ENCODE results near the gene IKZF4.
"Not testable (repeated sequence)": the region's sequence is repeated elsewhere in the genome, so short reads cannot be mapped to it uniquely, and the experiment has no call there.

IKZF4 gene

DNA sequence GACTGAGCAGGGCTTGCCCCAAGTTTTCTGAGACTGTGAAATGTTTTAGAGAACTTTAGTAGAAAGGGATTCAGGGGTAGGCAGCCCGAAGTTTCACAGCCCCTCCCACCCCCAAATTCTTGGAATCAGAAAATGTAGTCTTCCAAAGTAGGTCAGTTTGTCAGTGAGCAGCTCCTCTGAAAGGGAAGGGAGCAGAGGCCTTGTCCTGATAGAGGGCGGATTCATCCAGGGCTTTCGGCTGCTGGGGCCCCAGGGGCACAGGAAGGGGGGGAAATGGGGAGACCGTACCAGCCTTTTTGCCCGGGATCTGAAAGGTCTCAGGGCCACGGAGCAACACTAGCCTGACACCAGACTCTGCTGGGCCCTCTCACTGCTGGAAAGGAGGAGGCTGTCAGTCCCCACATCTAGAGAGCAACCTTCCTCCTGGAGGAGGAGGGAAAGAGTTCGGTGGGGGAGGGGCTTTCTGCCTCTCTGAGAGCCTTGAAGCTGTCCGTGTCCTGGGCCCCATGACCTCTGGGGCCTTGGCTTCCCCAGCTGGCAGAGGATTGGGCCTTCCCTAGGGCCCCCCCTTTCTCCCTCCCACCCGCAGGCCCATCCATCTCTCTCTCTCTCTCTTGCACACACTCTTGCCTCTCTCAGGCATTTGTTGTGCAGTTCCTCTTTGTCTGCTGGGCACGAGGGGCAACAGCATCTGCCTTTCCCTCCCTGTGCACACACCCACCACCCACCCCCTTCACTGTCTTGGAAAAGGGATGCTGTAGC is at the start of gene IKZF4:
Gene IKZF4, plus strand, starts transcription at position 621 of the 762 bp plus-strand sequence. CDS start 451 bp downstream, outside the sequence.
- no peak for FAIRE-seq

DNA sequence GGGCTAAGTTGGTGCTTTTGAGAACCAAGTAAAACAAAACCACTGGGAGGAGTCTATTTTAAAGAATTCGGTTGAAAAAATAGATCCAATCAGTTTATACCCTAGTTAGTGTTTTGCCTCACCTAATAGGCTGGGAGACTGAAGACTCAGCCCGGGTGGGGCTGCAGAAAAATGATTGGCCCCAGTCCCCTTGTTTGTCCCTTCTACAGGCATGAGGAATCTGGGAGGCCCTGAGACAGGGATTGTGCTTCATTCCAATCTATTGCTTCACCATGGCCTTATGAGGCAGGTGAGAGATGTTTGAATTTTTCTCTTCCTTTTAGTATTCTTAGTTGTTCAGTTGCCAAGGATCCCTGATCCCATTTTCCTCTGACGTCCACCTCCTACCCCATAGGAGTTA is 48.8 kb upstream of the IKZF4 start:
- DNase-seq (ENCODE audit: low spot score) (no peak), FAIRE-seq (no peak)

More for the DNA sequence above, at the start of gene IKZF4:
- no peak for DNase-seq (ENCODE audit: low spot score)

DNA sequence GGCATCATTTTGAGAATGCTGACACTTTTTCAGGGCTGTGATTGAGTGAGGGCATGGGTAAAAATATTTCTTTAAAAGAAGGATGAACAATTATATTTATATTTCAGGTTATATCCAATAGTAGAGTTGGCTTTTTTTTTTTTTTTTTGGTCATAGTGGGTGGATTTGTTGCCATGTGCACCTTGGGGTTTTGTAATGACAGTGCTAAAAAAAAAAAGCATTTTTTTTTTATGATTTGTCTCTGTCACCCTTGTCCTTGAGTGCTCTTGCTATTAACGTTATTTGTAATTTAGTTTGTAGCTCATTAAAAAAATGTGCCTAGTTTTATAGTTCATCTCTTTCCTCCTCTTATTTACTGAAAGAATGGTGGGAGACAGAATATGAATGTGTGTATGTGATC is 48.4 kb upstream of the IKZF4 start:
- FAIRE-seq = no peak
- DNase-seq (ENCODE audit: low spot score) = no peak

DNA sequence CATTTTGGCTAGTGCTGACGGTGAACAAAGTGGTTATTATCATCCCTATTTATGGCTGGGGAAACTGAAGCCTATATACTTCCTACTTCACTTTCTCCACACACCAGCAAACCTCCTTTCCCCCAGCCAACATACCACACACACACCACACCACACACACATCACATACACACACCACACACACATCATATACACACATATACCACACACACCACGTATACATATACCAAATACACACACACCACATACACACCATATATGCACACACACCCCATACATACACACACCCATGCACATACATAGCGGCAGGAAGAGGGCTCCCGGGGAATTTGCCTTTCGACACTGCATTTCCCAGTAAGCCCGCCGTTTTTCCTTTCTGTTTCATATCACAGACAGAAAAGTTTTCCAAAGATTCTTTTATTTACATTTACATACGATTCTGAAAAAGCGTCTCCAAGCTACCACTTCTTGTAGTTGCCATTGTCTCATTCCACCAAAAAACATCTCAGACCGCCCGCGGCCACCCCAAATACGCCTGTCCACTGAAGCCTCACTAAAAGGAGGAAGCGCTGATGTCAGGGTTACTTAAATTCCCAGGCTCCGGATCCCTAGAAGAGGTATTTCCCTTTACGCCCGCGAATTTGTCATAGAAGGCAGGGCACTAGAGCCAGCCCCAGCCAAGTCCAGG is 47.8 kb upstream of the IKZF4 start:
- FAIRE-seq (peak; percentile 84), DNase-seq (ENCODE audit: low spot score) (no peak)

DNA sequence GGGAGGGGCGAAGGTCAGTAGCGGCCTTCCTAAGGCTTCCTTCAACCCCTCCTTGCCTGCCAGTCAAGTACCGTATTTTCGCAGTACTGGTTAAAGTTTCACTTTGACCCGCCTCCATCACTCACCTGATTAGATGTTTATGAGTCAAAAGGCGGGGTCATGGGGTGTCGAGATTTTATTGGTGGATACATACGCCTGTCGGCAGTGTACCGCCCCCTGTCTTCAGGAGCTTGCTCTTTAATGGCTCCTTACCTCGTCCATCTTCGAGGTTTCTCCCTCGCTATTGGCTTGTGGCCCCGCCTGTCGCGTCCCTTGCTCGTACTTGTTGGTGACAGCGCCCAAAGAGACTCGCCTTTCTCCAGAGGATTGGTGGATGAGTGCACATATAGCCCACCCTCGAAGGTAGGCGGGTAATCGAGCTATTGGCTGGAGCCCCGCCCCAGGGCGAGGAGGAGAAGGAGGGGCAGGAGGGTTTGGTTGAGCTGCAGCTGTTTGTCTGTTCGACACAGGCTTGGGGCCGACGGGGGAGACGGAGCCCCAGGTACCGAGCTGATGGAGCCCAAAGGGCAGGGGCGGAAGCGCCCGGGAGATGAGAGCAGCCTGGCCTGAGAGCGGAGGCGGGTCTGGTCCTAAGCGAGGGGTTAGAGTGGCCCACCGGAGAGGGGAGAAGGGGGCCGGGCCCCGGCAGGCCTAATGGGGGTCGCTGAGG is 47.1 kb upstream of the IKZF4 start, which contains the start of gene RAB5B:
Gene RAB5B, plus strand, starts transcription at position 480 of the 709 bp plus-strand sequence. CDS start 12,883 bp downstream, outside the sequence.
- peak; percentile 96 for DNase-seq (ENCODE audit: low spot score)

DNA sequence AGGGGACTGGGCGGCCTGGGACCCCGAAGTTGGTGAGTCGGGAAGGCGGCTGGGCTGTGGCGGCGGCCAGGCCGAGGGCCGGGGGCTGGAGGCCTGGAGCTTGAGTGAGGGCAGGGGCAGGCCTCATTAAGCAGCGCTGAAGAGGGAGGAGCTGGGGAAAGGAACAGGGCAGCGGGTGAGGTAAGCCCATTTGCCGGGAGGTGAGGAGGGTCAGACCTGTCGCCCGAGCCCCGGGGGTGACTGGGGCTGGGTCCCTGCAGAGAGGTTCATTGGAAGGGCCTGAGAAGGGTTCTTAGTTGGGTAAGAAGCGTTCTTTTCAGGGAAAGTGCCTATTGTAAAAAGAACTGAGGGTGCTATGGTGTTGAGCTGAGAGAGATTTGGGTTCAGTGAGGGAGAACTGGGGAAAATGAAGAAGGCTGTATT is 46.5 kb upstream of the IKZF4 start:
- no peak for FAIRE-seq
- peak; percentile 46 for DNase-seq (ENCODE audit: low spot score)

More for the DNA sequence above, 47.1 kb upstream of the IKZF4 start, which contains the start of gene RAB5B:
- FAIRE-seq = peak; percentile 91

DNA sequence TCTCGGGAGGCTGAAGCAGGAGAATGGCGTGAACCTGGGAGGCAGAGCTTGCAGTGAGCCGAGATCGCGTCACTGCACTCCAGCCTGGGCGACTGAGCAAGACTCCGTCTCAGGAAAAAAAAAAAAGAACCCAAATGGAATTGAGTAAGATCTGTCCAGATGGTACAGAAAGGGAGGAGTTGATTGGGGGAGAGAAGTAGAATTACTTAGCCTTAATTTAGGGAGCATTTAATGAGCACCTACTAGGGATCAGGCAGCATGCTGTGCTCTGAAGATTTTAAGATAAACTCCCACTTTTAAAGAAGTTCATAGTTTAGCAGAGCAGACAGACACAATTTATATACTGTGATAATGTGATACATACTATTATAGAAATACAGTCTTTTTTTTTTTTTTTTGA is 42.5 kb upstream of the IKZF4 start:
- FAIRE-seq (no peak), DNase-seq (ENCODE audit: low spot score) (no peak)

DNA sequence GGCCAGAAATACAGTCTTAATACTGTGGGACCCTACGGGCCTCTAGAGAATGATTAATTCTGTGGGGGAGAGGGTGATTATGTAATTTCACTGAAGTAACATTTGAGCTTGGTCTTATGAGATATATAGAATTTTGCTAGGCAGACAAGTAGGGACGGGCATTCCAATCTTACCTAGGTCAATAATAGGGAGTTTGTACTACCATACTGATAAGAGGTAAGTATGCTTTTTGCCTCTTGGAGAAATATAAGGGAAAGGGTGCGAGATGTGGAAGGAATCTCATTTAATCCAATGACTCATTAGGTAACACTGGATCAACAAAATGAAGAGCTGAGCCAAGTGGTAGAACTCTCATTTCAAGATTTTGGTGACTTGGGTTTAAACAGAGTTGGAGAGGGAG is 41.8 kb upstream of the IKZF4 start:
- FAIRE-seq (no peak), DNase-seq (ENCODE audit: low spot score) (no peak)

DNA sequence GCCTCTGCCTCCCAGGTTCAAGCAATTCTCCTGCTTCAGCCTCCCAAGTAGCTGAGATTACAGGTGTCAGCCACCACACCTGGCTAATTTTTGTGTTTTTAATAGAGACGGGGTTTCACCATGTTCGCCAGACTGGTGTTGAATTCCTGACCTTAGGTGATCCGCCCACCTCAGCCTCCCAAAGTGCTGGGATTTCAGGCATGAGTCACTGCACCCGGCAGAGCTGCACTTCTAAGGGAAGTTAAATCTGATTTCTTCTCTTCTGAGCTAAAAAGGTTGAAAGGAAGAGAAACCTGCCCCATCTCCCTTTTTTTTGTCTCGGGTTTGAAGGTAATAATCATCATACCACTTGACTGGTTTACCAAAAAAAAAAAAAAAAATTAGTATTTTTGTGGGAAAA is 39.0 kb upstream of the IKZF4 start:
- not testable (repeated sequence) for DNase-seq (ENCODE audit: low spot score); FAIRE-seq

DNA sequence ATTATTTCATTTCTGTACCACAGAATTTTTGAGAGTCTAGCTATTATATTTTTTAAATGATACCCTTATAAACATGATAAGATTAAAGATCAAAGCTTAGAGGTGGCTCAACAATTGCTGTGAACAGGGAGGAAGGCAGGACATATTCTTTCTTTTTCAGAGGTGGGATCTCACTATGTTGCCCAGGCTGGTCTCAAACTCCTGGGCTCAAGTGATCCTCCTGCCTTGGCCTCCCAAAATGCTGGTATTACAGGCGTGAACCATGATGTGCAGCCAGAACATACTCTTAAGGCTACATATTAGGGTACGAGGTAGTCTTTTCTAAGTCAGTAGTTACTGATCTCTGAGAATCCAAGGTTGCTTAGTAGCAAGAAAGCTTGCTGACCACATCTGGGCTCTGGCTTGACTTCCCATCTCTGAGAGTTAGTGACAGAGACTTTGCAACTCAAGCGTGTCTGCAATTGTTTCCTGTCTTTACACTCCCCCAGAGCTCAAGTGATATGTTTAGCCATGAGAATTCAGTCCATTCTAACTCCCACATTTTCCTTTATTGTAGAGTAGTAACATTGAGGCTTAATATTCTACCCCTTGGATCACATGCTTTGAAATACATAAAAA is 38.4 kb upstream of the IKZF4 start:
- DNase-seq (ENCODE audit: low spot score) = no peak
- FAIRE-seq = no peak

DNA sequence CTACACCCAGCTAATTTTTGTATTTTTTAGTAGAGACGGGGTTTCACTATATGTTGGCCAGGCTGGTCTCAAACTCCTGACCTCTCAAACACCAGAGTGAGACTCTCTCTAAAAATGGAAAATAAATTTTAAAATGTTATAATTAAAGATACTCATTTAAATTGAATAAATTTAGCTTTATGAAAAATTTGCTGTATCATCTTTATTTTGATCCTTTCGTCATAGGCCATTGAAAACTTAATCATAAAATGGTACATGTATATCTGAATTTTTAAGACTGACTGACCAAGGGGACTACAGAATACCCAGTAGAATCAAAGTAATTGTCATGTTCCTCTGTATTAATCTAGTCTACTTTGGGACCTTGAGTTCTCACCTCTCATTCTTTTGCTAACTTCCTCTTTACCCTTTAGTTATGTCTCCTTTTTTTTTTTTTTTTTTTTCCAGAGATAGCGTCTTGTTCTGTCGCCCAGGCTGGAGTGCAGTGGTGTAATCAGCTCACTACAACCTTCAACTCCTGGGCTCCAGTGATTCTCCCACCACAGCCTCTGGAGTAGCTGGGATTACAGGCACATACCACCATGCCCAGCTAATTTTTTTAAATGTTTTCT is 37.5 kb upstream of the IKZF4 start:
- DNase-seq (ENCODE audit: low spot score) = no peak
- FAIRE-seq = no peak

DNA sequence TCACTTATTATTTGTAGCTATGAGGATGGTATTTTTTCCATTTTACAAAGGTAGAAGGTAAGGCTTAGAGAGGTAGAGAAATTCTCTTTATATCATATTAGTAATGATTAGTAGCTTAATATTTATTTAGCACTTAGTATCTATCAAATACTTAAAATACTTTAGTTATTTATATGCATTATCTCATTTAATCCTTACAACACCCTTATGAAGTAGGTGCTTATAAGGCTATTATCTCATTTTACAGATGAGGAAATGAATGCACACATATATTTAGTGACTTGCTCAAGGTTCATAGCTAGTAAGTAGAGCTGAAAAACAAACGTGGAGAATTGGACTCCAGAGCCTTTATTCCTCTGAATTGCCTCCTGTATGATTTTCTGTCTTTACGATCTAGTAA is 36.0 kb upstream of the IKZF4 start:
- FAIRE-seq (no peak), DNase-seq (ENCODE audit: low spot score) (no peak)

DNA sequence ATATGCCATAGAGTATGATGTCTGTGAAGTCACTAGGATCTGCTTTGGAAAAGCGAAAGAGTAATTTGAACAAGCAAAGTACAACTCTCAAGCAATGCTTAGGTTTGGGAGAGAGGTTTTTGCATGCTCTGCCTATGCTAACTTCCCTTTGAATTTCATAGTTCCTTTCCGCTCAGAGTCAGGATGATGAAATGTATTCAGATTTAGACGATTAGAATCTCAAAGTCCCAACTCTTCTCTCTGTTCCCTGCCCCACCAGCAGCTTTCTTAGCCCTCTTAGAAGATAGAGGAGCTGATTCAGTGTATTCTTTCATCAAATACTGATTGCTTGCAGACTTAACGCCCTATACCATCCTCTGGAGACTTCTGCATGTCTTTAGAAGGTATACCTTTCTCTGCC is 35.5 kb upstream of the IKZF4 start:
- FAIRE-seq (no peak), DNase-seq (ENCODE audit: low spot score) (no peak)

DNA sequence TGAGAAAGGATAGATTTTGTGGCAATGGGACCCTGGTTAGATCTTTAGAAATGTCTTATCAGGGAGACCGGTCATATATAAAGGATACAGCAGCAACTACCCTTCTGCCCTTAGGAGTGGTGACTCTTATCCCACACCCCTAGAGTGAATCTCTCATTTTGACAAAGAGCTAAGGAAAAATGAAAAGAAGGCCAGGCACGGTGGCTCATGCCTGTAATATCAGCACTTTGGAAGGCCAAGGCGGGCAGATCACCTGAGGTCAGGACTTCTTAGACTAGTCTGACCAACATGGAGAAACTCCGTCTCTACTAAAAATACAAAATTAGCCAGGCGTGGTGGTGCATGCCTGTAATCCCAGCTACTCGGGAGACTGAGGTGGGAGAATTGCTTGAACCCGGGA is 34.9 kb upstream of the IKZF4 start:
- DNase-seq (ENCODE audit: low spot score); FAIRE-seq: not testable (repeated sequence)

DNA sequence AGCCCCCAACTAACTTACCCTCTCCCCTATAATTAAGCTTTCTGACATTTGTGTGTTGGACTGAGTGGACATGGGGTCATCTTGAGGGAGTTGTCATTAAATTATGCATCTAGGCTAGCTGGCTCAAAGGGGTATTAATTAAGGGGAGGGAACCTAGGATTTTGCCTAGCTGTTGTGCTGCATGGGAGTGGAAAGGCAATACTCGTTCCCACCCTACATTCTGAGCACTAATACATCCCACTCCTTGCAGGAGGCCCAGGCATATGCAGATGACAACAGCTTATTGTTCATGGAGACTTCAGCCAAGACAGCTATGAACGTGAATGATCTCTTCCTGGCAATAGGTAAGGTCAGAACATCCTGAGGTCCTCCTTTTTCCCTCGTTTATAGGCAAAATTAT is 29.7 kb upstream of the IKZF4 start:
- no peak for FAIRE-seq
- no peak for DNase-seq (ENCODE audit: low spot score)

DNA sequence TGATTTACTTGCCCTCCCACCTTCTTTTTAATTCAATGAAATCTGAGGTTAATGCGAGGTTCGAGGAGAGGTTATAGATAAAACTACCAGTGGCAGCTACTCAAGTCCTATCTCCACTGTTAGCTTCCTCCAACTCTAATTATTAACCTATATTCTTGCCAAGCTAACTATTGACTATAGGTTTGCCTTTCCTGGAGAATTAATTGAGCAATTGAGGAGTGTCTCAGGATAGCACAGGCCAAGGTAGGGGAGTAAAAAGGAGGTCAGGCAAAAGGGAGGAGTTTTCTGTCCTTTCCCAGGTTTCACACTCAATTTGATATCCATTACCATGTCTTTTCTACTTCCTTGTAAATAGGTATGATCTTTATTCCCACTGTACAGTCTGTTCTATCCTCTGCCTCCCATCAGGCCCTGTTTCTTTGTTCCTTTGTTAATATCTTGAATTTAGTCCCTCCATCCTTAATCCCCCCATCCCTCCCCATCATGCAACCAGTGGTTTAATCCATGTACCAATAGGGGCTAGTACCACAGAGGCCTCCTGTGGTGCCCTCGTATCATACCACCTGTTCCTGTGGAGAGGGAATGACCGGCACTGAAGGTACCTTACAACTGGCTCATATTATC is 27.5 kb upstream of the IKZF4 start:
- no peak for FAIRE-seq
- no peak for DNase-seq (ENCODE audit: low spot score)

DNA sequence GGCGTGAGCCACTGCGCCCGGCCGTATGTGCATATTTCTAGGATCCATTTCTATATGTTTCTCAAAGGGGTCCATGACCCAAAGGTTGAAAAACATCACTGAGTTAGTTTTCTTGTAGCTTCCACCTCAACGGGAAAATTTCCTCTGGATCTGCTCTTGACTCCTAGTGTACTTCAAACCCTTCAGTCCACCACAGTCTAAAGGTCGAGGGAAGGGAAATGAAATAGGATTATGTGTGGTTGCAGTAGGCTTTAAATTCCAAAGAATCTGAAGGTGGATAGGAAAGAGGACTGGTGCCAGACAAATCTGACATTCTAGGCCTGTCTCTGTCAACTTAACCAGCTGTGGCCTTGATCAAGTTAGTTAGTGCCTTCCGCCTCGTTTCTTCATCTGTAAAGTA is 25.5 kb upstream of the IKZF4 start:
- no peak for DNase-seq (ENCODE audit: low spot score)

DNA sequence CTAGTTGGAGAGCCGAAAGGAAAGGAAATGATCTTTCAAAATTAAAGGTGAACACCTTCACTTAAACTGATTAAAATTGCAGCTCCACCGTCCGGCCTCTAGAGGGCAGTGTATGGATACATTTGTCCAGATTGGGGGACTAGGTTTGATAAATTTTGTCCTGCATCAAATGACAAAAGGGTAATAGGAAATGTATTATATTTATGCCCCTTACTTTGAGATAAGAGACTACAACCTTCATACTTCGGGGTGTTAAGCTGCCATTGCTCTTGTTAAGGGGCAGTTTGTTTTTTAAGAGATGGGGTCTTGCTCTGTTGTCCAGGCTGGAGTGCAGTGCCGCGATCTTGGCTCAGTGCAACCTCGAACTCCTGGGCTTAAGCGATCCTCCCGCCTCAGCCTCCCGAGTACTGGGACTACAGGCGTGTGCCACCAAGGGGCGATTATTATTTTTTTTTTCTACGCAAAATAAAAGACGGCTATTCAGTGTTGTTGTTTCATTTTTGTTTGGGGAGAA is 24.6 kb upstream of the IKZF4 start:
- FAIRE-seq = no peak
- peak; percentile 54 for DNase-seq (ENCODE audit: low spot score)

More for the DNA sequence above, 25.5 kb upstream of the IKZF4 start:
- no peak for FAIRE-seq

DNA sequence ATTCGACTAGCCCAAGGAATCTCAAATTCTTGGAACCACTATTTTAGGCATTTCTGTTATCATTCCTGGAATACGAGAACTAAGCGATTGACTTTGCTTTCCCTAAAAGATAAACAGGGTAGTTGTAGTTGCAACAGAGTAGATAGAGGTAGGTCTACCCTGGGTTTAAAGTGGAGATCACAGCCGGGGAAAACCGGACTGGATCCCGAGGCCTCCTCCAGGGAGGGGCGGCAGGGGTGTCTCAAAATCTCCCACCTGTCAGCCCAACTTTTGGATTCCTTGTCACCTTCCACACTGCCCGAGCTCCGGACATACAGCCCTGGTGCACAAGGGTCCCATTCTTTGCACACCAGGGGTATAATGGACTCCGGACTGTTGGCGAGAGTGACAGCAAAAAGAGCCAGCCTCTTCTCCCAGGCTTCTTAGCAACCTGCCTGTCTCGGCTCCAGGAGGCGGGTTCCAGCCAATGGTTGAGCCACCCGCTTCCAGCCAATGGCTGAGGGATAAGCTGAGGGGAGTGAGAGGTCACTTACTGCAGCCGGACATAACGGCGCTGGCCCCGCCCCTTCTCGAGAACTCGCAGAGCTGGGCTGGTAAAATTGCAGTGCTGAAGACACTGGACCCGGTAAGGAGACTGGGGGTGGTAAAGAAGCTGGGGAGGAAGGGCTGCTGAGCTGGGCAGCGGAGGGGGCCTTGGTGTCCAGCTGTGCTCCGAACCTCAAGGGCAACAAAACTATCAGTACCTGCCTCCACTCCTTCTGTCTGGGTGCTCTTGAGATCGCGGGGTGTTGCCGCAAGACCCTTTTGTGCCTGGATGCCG is 23.9 kb upstream of the IKZF4 start, which contains the start of gene SUOX:
Gene SUOX, plus strand, starts transcription at position 562 of the 820 bp plus-strand sequence. CDS start 4,946 bp downstream, outside the sequence.
- DNase-seq (ENCODE audit: low spot score) (peak; percentile 97), FAIRE-seq (peak; percentile 55)
